Erythroblast (primary cell): ENCODE data around the gene CIDEB.
A peak's percentile ranks its signal among the peaks of the same experiment; 100 is the strongest.

Experiments used
- DNase-seq, 2 experiments: peaks; one replicate each; lab custom pipeline; 2025; lab: John Stamatoyannopoulos, UW
- GATA1 ChIP-seq: IDR thresholded peaks from 2 replicates; pipeline ENCODE4 v1.6.1; 2011; ENCODE audit warnings: low read depth, mild to moderate bottlenecking, control low read depth, low read length, moderate library complexity
- POLR2A ChIP-seq: IDR thresholded peaks from 2 replicates; pipeline ENCODE4 v1.6.1; 2011; ENCODE audit warnings: mild to moderate bottlenecking, low read length

The CIDEB gene

DNA sequence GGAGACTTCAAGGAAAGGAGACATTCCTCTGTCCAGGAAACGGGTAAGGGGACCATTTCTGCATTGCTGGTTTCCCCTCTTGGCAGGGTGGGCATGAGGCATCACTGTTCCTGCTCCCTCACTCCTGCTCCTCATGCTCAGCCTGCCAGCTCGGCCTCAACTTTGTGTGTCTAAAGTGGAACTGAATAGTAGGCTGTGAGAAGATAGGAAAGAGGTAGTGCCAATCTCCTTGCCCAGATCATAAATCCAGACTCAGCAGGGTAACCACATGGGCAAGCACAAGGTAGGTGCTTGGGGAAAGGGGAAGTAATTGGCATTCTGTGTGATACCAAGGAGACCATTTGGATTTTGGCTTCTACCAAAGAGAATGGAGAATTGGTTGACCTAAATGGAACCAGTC is 6.1 kb upstream of the CIDEB start:
- TF ChIP-seq GATA1, result no peak
- no peak for DNase-seq

DNA sequence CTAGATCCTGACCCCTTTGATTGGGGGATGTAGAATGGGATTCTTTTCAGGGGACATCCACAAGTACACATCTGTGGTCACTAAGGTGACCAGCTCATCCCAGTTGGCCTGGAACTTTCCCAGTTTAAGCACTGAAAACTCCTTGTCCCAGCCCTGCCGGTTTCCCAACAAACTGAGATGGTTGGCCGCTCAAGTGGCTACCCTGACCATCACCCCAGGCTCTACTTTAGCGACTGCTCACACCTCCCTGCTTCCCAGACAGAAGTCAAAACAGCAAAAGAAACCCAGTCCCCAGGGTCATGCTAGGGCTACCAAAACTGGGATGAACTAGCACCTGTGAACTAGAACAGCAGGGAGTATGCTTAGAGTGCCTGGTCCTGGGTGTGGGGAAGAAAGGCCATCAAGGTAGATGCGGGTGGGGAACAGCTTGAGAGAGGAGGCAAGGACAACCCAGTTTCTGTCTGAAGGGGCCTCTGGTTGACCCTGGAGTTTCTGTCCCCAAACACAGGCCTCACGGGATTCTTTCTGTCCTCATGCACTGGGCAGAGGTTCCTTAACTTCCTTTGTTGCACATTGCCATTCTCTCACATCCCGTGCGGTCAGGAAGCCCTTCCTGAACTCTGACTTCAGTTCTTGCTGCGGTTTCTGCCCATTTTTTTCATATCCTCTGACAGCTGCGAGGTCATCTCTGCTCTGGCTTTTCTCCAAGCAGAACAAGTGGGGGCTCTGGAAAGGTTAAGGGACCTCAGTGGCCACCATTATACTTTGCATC is 5.1 kb upstream of the CIDEB start:
- DNase-seq, result no peak
- TF ChIP-seq GATA1, result no peak
- no peak for TF ChIP-seq POLR2A

DNA sequence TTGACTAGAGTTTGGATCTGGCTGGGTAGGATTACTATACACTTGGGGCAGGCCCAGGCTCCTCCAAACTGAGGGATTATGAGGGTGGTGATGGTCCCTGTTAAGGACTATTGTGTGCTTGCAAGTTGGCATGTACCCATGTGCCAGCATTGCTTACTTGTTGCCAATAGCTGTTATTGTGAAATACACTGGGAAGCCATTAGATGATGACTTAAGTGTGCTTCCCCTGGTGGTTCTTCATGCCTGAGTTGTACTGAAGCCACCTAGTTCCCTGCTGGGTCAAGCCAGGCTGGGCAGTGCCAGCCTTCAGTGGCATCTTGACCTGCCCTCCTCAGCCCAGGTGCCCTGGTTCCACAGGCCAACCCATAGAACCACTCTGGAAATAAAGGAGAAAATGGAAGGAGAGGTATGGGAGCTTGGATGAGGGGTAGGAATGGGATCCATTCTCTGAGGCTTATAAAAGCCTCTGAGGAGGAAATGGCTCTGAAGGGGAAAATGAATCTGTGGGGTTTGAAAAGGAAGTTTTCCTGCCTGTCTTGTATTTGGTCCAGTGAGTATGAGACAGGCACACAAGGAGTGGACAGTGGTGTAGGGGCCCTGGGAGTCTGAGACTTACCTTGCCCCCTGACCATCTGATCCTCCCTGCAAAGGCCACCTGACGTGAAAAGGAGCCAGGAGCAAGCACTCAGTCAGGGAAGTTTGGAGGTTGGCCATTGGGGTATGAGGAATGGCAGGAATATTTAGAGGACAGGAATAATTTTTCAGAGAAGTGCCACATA is 4.2 kb upstream of the CIDEB start:
- no peak for TF ChIP-seq POLR2A
- TF ChIP-seq GATA1, result no peak
- no peak for DNase-seq

DNA sequence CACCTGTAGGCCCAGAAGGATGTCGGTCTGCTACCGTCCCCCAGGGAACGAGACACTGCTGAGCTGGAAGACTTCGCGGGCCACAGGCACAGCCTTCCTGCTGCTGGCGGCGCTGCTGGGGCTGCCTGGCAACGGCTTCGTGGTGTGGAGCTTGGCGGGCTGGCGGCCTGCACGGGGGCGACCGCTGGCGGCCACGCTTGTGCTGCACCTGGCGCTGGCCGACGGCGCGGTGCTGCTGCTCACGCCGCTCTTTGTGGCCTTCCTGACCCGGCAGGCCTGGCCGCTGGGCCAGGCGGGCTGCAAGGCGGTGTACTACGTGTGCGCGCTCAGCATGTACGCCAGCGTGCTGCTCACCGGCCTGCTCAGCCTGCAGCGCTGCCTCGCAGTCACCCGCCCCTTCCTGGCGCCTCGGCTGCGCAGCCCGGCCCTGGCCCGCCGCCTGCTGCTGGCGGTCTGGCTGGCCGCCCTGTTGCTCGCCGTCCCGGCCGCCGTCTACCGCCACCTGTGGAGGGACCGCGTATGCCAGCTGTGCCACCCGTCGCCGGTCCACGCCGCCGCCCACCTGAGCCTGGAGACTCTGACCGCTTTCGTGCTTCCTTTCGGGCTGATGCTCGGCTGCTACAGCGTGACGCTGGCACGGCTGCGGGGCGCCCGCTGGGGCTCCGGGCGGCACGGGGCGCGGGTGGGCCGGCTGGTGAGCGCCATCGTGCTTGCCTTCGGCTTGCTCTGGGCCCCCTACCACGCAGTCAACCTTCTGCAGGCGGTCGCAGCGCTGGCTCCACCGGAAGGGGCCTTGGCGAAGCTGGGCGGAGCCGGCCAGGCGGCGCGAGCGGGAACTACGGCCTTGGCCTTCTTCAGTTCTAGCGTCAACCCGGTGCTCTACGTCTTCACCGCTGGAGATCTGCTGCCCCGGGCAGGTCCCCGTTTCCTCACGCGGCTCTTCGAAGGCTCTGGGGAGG is 3.1 kb upstream of the CIDEB start, which contains the start of gene LTB4R:
Gene LTB4R (plus strand): TSS at position 857 of the 959 bp plus-strand sequence. CDS start 4,150 bp downstream, outside the sequence.
- DNase-seq, result peak; percentile 86

DNA sequence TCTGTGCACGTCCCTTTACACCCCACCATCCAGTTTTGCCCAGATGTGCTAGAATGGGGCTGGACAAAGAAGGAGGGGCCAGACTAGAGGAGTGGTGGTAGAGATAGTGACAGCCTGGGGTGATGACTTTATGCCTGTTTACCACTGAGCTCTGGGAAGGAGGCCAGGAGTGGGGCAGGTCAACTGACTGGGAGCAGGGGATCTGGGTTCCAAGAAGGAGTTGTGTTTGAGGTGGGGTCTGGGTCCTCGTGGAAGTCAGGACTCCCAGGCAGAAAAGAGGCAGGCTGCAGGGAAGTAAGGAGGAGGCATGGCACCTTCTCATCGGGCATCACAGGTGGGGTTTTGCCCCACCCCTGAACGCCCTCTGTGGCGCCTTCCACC is 2.5 kb upstream of the CIDEB start:
- peak; percentile 86 to 88 for DNase-seq
- TF ChIP-seq POLR2A, result peak; percentile 57
- no peak for TF ChIP-seq GATA1

More for the DNA sequence above, 3.1 kb upstream of the CIDEB start, which contains the start of gene LTB4R:
- TF ChIP-seq POLR2A (peak; percentile 57), GATA1 (no peak)

DNA sequence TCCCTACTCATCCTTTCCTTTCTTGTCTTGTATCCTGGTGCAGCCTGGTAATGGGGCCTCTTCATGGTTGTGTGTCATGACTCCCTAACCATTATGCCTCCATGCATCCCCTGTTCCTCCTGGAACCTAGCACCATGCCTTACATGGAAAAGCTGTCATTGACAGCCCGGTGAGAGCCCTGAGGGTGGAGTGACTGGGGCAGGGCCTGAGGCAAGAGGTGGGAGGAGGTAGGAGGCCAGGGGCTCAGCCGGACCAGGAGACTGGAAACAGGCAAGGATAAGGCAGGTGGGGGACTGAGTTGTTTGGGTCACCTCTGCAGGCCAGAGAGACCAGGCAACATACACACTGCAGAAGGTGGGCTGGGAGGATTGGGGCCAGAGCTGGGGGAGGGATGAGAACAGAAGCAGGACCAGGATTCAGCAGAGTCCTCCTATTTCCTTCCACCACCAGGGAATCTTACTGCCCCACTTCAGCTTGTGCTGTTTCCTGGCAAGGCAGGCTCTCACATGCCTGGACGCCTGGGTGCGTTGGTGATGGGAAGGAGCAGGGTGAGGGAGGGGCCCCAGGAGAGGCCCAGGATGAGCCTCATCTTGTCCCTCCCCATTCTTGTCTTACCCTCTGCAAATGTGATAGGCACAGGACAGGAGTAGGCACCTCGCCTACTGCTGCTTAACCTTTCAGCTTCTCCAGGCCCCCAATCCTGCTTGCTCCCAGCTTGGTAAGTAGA is 1.9 kb upstream of the CIDEB start, which contains the start of gene LTB4R2:
Gene LTB4R2 (plus strand): TSS at position 603 of the 727 bp plus-strand sequence. CDS start 525 bp downstream, outside the sequence.
- TF ChIP-seq GATA1, result no peak
- no peak for TF ChIP-seq POLR2A
- DNase-seq, result no peak

DNA sequence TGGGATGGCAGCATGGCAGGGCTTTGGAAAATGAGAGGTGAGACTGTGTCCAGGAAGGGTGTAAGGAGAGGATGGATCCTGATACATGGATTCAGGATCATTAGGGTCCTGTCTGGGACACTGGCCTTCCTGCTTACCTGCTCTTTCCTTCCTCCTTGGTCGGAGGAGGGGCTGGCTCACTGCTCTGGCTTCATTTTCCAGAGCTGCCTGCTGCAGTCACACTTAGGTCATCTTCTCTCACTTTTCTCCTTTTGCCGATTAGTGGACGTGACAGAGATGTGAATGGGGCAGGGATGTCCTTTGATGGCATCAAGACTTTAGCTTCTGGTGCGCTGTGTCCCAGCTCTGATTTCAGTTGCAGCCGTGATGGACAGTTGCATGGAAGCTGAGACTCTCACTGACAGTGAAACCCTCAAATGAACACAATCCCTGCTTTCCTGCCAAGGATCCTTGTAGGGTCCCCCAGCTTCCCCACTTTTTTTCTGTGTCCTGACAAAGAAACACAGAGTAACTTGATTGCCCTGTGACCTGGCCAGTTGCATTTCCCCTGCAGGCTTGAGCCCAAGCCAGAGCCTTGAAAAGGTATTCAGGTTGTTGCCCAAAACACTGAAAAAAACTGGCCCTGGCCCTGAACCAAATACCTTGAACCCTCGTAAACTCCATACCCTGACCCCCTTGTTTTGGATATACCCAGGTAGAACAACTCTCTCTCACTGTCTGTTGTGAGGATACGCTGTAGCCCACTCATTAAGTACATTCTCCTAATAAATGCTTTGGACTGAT is 756 bp upstream of the CIDEB start:
- TF ChIP-seq POLR2A, result no peak
- TF ChIP-seq GATA1, result no peak
- DNase-seq, result no peak

DNA sequence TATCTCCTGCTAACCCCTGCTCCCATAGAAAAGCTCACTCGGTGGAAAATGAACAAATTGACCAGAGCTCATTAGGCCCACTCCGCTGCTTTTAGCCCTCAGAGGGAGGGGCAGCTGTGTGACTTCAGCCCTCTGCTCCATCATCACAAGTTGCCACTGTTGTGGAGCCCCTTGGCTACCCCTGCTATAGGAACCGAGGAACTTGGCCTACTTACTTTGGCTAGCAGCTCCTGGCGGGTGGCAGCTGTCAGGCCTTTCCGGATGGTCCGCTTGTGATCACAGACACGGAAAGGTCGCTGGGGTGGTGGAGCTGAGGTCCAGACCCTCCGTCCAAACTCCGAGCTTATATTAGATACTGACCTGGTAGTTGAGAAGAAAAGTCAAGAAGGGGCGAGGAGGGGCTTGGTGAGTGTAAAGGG is 612 bp downstream of the CIDEB start:
- no peak for TF ChIP-seq GATA1
- no peak for TF ChIP-seq POLR2A
- DNase-seq, result no peak

DNA sequence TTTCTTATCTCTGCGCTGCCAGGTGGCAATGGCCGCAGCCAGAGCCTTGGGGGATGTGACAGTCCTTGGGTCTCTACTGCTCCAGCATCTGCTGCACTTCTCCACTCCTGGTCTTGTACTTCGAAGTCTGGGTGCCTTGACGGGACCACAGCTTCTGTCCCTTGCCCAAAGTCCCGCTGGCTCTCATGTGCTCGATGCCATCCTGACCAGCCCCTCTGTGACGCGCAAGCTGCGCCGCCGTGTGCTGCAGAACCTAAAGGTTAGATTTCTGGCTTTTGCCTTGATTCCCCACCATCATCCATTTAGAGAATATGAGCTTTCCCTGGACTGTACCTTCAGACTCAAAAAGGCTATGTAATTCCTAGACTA is 3.8 kb downstream of the CIDEB start:
- no peak for TF ChIP-seq POLR2A
- TF ChIP-seq GATA1, result no peak
- no peak for DNase-seq

DNA sequence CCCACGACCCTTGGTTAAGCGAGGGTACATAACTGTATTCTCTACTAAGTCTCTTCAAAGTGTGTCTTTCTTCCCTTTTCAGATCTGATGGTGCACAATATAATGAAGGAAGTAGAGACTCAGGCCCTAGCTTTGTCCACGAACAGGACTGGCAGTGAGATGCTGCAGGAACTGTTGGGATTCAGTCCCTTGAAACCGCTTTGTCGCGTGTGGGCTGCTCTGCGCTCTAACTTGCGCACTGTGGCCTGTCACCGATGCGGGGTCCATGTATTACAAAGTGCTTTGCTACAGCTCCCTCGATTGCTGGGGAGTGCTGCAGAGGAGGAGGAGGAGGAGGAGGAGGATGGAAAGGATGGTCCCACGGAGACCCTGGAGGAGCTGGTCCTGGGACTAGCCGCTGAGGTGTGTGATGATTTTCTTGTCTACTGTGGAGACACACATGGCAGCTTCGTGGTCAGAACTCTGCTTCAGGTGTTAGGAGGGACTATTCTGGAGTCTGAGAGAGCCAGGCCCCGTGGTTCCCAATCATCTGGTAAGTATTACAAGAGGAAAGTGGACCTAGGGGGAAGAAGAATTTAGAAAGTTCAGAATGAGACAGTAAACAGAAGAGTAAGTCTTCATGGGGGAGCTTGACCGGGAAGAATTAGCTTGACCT is 7.3 kb downstream of the CIDEB start:
- TF ChIP-seq GATA1 (no peak), POLR2A (no peak)
- peak; percentile 32 to 53 for DNase-seq
